ENCODE data around the gene TRPM2.

Gene TRPM2

DNA sequence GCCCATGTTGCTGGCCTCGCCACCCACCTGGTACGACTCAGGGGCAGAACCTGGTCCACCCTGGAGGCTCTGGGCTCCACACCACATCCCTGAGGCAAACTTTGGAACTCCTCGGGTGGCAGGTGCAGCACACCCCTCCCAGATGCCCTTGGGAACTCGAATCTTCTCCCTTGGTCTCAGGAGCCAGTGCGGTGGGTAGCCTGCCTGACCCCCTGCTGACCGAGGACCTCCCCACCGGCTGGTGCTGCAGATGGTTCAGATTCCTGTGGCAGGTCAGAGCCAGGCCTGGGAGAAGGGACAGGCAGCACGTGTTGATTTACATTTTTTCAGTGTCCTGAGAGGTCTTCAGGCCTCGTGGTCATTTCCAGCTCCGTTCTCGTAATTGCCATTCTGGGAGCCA lies 7.9 kb upstream of the TRPM2 start:
- no peak for TF ChIP-seq JUND (IDR thresholded peaks at IDR 0.05; ENCODE audit: low read depth)
- in situ Hi-C loops (cut with HindIII; ENCODE audit: low pct_unique_long_range_greater_than_20kb, low sequenced_read_pairs): no loop called here
- no peak for DNase-seq (ENCODE audit: low read depth in 1 of 2, low spot score in 1 of 2)

DNA sequence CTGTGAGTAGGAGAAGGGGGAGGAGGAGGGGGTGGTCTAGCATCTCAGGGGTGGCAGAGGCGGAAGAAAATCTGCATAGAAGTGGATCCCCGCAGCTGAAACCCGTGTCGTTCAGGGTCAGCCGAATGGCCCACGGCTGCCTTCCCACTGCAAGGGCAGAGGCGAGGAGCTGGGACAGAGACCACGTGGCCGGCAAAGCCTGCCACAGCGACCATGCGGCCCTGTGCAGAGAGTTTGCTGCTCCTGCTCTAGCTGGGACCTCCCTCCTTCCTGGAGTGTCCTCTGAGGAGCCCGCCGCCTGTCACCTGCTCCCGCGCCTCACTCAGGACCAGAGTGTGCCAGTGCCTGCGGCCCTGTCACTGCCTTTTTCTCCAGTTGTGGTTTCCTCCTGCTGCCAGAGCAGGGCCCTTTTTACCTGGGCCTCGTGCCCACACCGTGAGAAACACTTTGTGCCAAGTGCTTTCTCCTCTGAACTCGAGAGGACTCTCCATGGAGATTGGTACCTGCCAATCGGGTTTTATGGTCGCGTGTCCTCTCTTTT lies 5.4 kb upstream of the TRPM2 start:
- DNase-seq (ENCODE audit: low read depth in 1 of 2, low spot score in 1 of 2): peak in 1 of 2 experiments; percentile 45
- in situ Hi-C loops (cut with HindIII; ENCODE audit: low pct_unique_long_range_greater_than_20kb, low sequenced_read_pairs): no loop called here
- TF ChIP-seq JUND (IDR thresholded peaks at IDR 0.05; ENCODE audit: low read depth): no peak

DNA sequence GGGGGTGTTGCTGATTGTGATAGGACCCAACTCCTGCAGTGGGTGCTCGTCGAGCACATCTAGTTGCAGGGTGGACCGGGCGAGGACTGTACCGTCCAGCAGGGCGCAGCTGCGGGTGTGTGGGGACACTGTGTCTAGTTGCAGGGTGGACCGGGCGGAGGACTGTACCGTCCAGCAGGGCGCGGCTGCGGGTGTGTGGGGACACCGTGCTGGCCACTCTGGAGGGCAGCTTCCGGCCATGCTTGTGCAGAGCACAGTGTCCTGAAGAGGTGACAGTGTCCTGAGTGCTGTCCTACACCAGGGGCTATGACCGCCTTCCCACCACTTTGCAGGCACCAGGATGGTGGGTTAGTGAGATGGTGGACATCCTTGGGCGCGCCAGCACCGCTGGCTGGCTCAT lies 4.6 kb upstream of the TRPM2 start:
- DNase-seq (ENCODE audit: low read depth in 1 of 2, low spot score in 1 of 2): no peak
- in situ Hi-C loops (cut with HindIII; ENCODE audit: low pct_unique_long_range_greater_than_20kb, low sequenced_read_pairs): no loop called here
- TF ChIP-seq JUND (IDR thresholded peaks at IDR 0.05; ENCODE audit: low read depth): no peak

- TF ChIP-seq JUND (IDR thresholded peaks at IDR 0.05; ENCODE audit: low read depth): no peak
- no peak for DNase-seq (ENCODE audit: low read depth in 1 of 2, low spot score in 1 of 2)
- in situ Hi-C loops (cut with HindIII; ENCODE audit: low pct_unique_long_range_greater_than_20kb, low sequenced_read_pairs): no loop called here
Measured at GRCh38 chr21:44349416-44349846, 4.0 kb upstream of the TRPM2 start.

GRCh38 chr21:44349847-44350772 lies 3.3 kb upstream of the TRPM2 start:
- in situ Hi-C loops (cut with HindIII; ENCODE audit: low pct_unique_long_range_greater_than_20kb, low sequenced_read_pairs): no loop called here
- no peak for TF ChIP-seq JUND (IDR thresholded peaks at IDR 0.05; ENCODE audit: low read depth)

GRCh38 chr21:44350773-44351481 lies 2.5 kb upstream of the TRPM2 start:
- in situ Hi-C loops (cut with HindIII; ENCODE audit: low pct_unique_long_range_greater_than_20kb, low sequenced_read_pairs): no loop called here
- DNase-seq (ENCODE audit: low read depth in 1 of 2, low spot score in 1 of 2): no peak
- no peak for TF ChIP-seq JUND (IDR thresholded peaks at IDR 0.05; ENCODE audit: low read depth)

More at GRCh38 chr21:44349847-44350772, 3.3 kb upstream of the TRPM2 start:
- DNase-seq (ENCODE audit: low read depth in 1 of 2, low spot score in 1 of 2): no peak

GRCh38 chr21:44351535-44352252 lies 1.7 kb upstream of the TRPM2 start:
- no peak for TF ChIP-seq JUND (IDR thresholded peaks at IDR 0.05; ENCODE audit: low read depth)
- DNase-seq (ENCODE audit: low read depth in 1 of 2, low spot score in 1 of 2): no peak
- in situ Hi-C loops (cut with HindIII; ENCODE audit: low pct_unique_long_range_greater_than_20kb, low sequenced_read_pairs): no loop called here

- DNase-seq (ENCODE audit: low read depth in 1 of 2, low spot score in 1 of 2): no peak
- in situ Hi-C loops (cut with HindIII; ENCODE audit: low pct_unique_long_range_greater_than_20kb, low sequenced_read_pairs): no loop called here
- no peak for TF ChIP-seq JUND (IDR thresholded peaks at IDR 0.05; ENCODE audit: low read depth)
Measured at GRCh38 chr21:44352253-44352860, 1.1 kb upstream of the TRPM2 start.

- in situ Hi-C loops (cut with HindIII; ENCODE audit: low pct_unique_long_range_greater_than_20kb, low sequenced_read_pairs): no loop called here
- no peak for DNase-seq (ENCODE audit: low read depth in 1 of 2, low spot score in 1 of 2)
- TF ChIP-seq JUND (IDR thresholded peaks at IDR 0.05; ENCODE audit: low read depth): no peak
Measured at GRCh38 chr21:44354001-44354405, 582 bp downstream of the TRPM2 start.

GRCh38 chr21:44354775-44355771 lies 1.7 kb downstream of the TRPM2 start:
- no peak for TF ChIP-seq JUND (IDR thresholded peaks at IDR 0.05; ENCODE audit: low read depth)
- in situ Hi-C loops (cut with HindIII; ENCODE audit: low pct_unique_long_range_greater_than_20kb, low sequenced_read_pairs): no loop called here
- DNase-seq (ENCODE audit: low read depth in 1 of 2, low spot score in 1 of 2): no peak

GRCh38 chr21:44356160-44356559 lies 2.7 kb downstream of the TRPM2 start:
- TF ChIP-seq JUND (IDR thresholded peaks at IDR 0.05; ENCODE audit: low read depth): no peak
- in situ Hi-C loops (cut with HindIII; ENCODE audit: low pct_unique_long_range_greater_than_20kb, low sequenced_read_pairs): no loop called here
- no peak for DNase-seq (ENCODE audit: low read depth in 1 of 2, low spot score in 1 of 2)
